GM21360 (cell line): Measurements from ENCODE around the gene HINT2.
A peak's percentile ranks its signal among the peaks of the same experiment; 100 is the strongest.

Source experiments
- ATAC-seq: cut with Tn5 transposase; IDR thresholded peaks from one replicate; pipeline ENCODE4 v1.9.1; 2021; ENCODE audit warnings: mild to moderate bottlenecking, moderate library complexity; ENCODE audit not compliant: unreplicated experiment

Gene HINT2

DNA sequence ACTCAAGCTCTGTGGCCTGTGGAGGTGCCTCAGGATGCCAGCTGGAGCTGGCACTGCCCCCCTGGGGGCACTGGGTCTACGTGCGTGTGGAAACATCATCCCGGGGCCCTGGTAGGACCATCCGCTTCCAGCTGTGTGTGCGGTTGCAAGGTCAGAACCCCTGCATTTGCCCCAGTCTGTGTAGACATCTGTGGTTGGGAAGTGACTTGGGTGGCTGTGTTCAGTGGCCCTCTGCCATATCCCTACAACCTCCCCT lies 26.7 kb upstream of the HINT2 start:
- no peak for ATAC-seq

DNA sequence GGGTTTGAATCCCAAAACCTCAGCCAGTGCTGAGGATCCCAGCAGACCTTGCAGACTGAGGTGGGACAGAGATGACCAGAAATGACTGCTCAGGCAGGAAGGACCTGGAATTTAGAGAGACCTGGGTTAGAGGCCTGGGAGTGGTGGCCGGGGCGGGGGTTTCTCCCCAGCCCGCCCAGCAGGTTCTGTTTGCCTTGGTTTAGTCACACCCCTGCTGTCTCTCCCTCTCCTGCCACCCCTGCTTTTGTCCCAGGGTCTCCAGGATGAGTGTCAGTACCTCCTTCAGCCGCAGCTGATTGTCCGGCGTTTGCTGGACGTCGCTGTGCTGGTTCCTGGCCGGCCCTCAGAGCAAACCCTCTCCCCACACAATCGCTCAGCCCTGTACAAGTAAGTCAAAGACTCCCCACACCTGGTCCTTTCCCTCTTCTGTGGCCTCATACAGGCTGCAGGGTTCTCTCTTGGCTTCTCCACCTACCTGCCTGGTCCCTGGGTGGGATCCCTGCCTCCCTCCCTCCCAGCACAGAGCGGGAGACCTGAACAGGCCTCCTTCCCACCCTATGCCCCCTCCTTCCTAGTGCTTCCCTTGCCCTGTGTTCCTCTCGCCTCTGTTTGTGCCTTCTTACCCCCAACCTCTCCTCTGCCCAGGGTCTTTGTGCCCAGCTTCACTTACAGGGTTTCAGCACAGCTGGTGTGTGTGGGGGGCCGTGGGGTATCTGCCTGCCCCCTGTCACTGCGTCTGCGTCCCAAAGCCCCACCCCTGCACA lies 26.2 kb upstream of the HINT2 start:
- no peak for ATAC-seq

DNA sequence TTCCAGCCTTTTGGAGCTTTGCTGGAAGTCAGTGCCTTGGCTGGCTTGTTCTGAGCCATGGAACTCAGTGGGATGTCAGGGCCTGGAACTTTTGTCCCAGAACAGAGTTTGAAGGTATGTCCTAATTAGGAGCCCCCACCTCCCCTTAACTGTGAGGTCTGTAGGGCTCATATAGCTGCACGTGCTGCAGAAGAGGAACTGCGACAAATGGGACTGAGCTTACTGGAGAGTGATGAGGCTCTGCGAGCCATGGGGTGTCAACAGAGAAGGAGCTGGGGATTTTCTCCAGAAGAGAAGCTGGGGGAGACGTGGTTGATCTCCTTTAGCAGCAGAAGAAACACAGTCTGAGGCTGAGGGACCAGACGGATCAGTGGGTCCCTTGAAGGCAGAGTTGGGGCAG lies 25.1 kb upstream of the HINT2 start:
- ATAC-seq: no peak

DNA sequence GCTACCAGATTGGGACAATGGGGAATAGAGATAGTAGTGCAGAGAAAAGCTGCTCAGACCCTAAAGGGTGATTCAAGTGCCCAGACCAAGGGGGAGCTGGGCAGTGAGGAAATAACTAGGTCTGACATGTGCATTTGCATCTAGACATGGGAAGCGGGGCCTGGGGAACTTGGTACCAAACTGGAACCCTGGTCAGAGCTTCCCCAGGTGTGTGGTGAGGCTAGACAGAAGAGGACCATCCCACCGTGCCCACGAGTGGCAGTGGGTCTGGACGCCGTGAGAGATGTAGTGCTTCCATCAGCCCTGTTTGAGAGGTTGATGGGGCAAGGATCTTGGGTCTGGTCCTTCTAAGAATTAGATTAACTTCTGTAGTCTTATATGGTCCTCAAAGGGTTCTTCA lies 21.8 kb upstream of the HINT2 start:
- no peak for ATAC-seq

DNA sequence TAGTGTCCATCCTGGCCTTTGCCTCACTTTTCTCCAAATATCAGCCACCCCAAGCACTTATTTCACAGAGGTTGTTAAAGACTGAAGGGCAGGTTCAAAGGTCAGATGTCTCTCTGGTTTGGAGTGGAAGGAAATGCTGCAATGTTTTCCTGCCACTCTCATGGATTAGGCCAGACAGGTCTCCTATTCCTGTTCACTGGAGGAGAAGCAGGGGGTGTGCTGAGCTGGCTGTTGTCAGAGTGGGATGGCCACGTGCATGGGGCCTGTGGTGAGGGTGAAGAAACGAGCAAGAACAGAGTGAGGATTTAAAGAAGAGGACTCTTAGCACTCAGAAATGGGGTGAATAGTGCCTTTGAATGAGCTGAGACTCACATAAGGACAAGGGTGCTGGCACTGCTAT lies 20.9 kb upstream of the HINT2 start:
- no peak for ATAC-seq

DNA sequence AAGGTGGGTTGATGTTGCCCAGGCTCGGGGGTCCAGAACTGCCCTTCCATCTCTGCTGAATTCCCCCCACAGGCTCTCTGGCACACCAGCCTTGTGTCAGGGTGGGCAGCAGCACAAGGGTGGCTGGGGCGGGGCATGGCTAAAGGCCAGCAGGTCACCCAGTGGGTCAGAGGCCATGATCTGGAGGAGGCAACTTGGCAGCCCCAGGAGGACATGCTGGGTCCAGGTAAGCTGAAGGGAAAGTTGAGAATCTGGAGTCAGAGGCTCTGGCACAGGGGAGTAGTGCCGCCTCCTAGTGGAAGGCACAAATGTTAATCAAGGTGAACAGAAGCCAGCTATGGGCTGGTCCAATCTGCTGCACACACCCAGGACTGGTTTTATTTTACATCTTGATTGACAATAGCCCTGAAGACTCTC lies 20.4 kb upstream of the HINT2 start:
- ATAC-seq: no peak

DNA sequence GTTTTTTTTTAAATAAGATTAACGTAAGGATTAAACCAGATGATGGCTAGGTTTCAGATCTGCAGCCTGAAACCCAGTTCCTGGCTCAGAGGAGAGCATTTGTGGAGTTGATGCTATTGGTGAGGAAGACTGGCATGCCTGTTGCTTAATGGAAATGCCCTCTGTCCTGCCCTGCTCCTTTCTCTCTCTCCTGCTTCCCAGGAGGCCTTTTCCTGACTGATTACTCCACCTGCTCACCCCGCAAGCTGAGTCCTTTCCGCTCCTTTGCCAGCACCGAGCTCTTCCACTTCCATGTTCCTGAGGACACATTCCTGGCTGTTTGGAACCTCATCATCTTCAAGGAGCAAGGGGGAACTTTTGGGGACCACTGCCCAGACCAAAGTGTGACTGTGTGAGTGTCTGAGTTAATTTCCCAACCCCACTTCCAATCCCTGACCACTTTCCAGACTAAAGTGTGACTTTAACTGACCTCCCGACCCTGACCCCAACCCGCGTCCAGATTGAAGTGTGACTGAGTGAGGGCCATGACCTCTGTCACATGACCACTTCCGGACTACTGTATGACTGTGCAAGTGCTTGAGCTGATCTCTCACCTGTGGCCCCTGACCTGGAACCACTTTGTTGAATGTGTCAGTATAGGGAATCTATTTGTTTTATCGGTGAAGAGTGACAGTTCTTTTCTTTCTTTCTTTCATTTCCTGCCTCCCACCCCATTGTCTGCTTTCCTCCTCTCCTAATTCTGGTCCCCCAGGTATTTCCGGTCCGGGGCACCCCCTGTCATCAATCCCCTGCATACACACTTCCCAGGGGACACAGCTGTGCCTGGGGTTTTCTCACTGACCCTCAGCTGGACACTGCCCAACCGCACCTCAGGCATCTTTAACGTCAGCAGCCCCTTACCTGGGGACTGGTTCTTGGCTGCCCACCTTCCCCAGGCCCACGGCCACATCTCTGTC lies 19.7 kb upstream of the HINT2 start:
- ATAC-seq: no peak

DNA sequence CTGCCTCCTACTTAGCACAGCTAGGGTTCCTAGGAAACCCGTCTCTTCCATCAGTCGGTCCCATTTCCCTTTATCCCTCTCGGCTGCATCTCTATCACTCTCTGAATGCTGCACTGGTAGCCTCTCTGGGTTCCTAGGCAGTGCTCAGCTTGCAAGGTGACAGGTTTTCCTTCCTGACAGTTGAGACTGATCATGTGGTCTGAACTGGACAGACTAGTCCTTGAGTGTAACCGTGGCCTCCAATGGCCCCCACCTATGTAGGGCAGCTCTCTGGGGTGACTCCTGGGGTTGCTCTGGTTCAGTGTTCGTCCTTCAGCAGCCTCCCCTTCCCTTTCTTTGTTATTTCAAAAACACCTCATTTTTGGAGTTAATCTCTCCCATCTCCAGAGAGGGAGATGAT lies 18.0 kb upstream of the HINT2 start:
- ATAC-seq: no peak

DNA sequence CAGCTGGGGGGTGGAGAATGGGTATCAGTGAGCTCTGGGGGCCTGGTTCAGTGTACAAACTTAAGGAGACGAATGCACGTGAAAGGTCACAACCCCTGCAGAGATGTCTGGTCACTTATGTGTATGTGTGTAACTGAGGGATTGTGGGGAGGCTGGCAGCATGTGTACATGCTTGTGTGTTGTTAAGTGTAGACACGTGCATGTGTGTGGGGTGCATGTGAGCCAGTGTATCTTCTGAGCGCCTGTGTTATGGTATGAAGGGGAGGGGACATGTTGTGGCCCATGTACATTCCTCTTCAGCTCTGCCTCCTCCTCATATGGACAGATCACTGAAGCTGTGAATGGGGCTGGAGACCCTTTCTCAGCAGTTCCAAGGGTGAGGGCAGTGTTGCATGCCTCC lies 16.2 kb upstream of the HINT2 start:
- ATAC-seq: no peak

DNA sequence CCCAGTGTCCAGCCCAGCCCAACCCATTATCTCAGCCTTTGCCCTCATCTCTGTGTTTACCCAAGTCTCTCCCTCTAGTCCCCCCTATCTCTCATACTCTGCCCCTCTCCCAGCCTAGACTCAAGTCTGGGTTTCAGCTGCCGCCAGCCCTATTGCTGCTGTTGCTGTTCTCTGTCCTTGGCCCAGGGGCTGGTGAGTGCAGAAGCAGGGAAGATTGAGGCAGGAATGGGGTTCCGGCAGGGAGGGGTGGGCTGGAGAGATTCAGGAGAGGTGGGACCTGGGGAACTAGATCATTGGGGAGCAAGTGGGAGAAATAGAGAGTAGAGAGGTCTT lies 14.9 kb upstream of the HINT2 start:
- no peak for ATAC-seq

DNA sequence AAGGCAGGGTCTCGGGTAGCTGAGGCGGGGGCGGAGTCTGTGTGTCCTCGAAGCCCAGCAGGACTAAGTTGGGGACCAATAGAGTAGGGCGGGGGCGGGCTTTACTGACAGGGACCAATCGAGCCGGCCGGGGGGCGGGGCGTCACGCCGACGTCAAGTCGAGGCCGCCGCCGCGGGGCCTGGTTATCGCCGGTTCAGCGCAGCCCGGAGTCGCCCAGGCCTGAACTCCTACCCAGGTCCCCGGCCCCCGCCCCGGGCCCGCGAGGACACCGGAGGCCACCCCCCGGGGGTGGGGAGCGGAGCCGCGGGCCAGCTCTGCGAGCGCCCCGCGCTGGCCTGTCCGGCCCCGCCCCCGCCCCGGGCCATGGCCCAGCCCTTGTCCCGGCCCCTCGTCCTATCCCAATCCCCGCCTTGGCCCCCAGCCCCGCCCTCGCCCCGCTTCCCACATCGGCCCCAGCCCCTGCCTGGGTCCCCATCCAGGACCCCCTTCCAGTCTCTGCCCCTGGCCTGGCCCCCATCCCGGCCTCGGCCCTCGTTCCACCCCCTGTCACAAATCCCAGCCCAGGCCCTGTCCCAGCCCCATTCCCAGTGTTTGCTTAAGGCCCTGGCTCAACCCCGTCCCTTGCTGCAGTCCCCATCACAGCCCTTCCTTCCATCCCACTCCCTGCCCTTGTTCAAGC lies 14.4 kb upstream of the HINT2 start, which contains the start of gene TMEM8B:
TSS of gene TMEM8B (plus strand) at position 145 of the 680 bp plus-strand sequence. CDS start at position 365, 220 bp downstream.
- peak; percentile 62 for ATAC-seq

DNA sequence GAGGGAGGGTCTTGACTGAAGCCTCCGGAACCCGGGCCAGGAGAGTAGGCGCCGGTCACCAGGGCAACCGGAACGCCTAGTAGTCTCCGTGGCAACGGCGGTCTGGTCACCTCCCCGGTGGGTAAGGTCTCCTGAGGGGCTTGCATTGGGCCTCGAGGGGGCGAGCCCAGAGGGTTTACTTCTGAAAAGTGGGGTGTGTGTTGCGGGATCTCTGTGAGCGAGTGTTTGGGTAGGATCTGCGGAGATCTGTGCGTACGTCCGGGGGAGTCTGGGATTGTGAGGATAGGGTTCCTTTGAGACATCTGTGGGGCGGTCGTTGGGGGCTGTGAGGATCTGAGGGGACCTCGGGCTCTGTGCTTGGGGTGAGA lies 13.9 kb upstream of the HINT2 start, which contains the start of gene FAM221B:
TSS of gene FAM221B (minus strand) at position 17 of the 368 bp plus-strand sequence. CDS start 2,571 bp downstream, outside the sequence.
- no peak for ATAC-seq

DNA sequence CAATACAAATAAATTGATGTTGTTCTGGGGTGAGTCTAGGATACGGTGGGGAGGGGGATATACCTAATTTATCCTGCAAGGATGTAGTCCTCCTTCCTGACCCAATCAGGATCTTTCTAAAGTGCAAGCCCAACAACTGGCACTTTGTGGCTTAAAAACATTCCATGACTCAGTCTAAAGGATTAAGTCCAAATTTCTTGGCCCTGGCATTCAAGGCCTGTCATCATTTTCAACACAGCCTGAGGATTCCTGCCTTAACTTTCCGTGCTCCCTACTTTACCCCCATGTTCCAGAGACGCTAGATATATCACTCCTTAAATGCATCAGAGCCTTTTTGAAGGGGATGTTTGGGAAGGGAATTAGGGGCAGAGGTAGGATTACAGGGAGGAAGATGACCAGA lies 12.6 kb upstream of the HINT2 start:
- ATAC-seq: no peak

DNA sequence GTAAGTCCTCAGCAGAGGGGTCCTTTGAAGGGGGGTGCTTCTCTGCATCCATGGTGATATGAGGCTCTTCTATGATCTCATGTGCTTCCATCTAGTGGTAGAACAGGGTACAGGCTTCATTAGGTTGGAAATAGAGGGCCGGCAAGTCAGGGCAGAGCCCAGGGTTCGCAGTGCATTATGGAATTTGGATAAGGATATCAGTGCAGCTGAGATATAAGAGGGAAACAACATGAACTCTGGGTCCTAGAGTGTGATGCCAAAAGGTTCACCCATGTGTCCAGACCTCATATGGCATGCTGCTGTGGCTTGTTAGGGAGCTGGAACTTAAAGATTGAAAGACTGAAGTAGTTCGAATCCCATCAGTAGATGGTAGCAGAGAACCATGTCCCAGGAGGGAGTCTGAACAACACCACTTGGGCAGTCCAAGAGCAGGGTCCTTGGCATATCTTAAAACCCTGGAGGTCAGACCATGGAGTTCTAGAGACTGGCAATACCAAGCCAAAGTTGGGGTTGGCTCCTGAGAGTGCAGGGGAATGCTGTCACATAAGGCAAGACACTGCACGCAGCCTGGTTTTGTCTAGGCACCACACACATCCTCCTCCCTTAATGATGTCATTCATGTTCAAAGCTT lies 11.3 kb upstream of the HINT2 start:
- ATAC-seq: no peak

DNA sequence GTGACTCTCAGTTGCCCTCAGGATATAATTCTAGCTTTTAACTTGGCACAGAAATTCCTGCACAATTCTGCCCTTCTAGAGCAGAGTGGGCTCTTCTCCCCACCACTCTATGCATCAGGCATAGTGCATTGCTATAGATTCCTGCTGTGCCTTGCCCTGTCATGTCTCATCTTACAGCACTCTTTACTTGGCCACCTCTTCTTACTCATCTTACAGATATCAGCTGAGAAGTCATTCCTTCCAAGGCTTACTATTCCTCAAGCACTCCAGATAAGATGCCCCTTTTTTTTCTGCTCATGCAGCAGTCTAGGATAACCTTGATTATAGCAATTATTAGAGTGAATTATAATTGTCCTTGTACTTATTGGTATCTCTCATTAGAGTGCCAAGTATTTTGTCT lies 8.1 kb upstream of the HINT2 start:
- ATAC-seq: no peak

DNA sequence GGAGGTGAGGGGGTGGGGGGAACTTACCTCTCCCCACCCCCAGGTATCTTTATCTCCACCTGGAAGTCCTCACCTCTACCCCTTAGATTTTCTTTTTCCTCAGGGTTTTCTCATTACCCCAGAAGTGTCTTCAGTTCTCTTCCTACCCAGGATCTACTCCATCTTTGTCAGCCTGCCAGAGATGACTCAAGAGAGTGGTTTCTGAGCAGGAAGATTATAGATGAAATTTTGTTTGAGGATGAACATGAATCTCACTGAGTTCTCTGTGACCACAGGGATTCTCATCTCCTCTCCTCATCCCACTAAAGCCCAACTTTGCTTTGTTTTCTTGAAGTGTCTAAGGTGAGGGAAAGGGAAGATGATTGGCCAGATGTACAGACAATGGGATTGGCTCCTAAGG lies 5.2 kb upstream of the HINT2 start:
- no peak for ATAC-seq

DNA sequence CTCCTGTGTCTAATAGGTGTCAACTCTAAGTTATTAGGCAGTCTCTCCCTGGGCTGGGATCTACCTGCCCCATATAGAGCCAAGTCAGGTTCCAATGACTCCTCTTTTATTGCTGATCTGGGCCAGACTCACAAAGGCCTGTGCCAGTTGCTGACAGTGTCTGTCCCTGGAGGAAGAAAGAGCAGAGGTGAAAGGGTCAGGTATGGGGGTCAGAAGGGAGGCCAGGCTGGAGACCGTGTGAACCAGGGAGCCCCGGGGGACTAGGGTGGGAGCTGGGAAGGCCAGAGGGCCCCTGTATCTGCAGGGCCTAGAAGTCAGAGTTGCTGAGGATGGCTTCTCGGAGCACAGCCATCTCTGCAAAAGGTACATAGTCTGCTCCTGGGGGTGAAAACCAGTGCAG lies 3.5 kb upstream of the HINT2 start:
- no peak for ATAC-seq

DNA sequence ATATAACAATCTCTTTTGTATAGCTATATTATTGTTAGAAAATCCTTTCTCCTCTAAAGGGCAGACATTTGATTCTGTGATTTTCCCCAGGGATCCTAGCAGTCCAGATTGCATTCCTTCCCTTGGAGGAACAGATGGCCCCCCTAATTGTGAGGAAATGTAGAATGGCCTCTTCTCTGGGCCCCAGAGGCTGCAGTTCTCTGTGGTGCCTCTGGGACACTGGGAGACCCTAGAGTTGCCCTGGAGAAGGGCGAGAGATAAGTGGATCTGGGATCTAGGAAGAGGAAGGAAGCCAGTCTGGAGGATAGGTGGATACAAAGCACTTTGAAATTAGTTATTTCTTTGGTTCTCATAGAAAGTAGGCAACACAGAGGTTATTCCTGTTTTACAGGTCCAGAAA lies 1.9 kb upstream of the HINT2 start:
- ATAC-seq: no peak

DNA sequence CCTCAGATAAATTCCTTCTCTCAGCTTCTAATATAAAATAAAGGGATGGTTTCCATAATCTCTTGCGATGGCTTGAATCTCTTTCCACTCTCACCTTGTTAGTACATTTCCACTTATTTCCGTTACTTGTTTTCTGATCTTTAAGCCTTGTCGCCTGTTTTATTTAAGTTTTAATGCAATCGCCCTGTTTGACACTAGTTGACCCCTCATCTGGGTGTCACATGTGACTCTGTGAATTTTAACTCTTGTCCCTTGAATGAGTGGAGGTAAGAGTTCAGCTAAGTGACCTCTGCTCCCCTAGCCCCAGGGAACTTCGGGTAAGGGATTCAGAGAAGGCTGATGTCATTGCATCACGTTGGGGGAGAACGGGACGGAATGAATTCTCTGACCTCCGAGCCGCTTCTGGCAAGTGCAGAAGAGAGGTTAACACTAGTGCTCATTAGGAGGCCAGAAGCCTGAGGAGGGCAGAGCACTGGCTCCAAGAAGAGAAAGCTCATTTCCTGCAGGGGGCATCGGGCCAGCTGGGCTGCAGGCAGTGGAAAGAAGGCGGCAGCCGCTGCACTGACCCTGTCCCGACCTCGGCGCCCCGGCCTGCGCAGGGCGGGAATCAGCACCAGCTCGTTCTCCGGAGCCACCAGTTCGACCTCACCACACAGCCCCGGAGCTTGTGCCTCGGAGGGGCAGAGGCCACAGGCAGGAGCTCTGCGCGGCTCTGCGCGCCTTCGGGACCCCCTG lies 569 bp downstream of the HINT2 start:
- peak; percentile 13 for ATAC-seq

DNA sequence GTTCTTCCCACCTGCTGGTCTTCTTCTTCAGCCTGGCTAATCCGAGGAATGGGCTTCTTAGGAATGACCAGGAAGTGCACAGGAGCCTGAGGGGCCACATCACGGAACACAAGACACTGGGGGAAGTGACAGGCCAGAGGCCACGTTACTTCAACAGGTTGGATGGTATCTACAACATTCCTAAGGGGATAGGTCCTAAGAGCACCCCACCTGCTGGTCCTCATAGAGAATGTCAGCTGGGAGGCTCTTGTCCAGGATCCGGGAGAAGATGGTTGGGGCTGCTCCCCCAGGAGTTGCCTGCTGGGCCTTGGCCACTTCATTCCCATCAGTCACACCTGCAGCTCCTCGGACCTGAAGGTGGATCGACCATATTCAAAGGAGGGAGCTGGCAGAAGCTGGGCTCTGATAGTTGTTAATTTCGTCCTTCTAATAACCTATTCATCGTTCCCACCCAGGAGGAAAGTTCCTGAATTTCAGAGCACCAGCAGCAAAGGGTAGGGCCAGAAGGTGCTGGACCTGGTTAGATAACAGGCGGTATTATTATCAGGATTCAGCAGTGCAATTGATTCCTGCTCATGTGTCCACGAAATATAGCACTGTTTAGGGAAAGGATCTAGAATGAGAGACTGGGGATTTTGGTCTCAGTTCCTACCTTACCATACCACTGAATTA lies 1.3 kb downstream of the HINT2 start:
- no peak for ATAC-seq
